Activated CD4-positive, alpha-beta T cell treated with anti-CD3 and anti-CD28 coated beads for 36 hours (primary cell): ENCODE results near the gene NOTCH4. TPM values are rescaled to one million over a fixed set of nuclear protein-coding genes. Genes with fewer than 3 reads are reported as not detected.
"Not testable (repeated sequence)": the region's sequence is repeated elsewhere in the genome, so short reads cannot be mapped to it uniquely, and the experiment has no call there.

Source experiments
- ATAC-seq: fragments of 200-7000 bp; cut with Tn5 transposase; one replicate; pipeline ENCODE4 v1.10.0; 2021; ENCODE audit warnings: mild to moderate bottlenecking, moderate library complexity
- CTCF ChIA-PET: fragments of 350-600 bp; sonication (Branson Sonifier 250); formaldehyde crosslinking; loops from one replicate; lab custom pipeline; 2021; ENCODE audit warnings: antibody characterized with exemption; lab: Charles Lee
- POLR2A ChIA-PET: fragments of 350-600 bp; sonication (Branson Sonifier 250); formaldehyde crosslinking; loops from one replicate; lab custom pipeline; 2021; ENCODE audit warnings: antibody characterized with exemption, inconsistent platforms; lab: Charles Lee
- DNase-seq: peaks from one replicate; pipeline ENCODE4 v3.0.0-alpha.2; 2020
- H3K27ac Mint-ChIP-seq: one replicate; pipeline ENCODE4 v1.8.0; 2021; ENCODE audit warnings: mixed read lengths
- H3K27me3 Mint-ChIP-seq: one replicate; pipeline ENCODE4 v1.8.0; 2021; ENCODE audit warnings: mixed read lengths
- H3K36me3 Mint-ChIP-seq: one replicate; pipeline ENCODE4 v1.8.0; 2021; ENCODE audit warnings: low read depth, mixed read lengths
- H3K4me1 Mint-ChIP-seq: one replicate; pipeline ENCODE4 v1.8.0; 2021; ENCODE audit warnings: mixed read lengths
- H3K4me3 Mint-ChIP-seq: one replicate; pipeline ENCODE4 v1.8.0; 2021; ENCODE audit warnings: mild to moderate bottlenecking, moderate library complexity, mixed read lengths
- H3K9me3 Mint-ChIP-seq: one replicate; pipeline ENCODE4 v1.8.0; 2021; ENCODE audit warnings: low read depth, mixed read lengths
- intact Hi-C, 2 experiments: fragments of 100-400 bp; cut with DNase I in 1 of 2; cut with micrococcal nuclease in 1 of 2; formaldehyde crosslinking; loops; one replicate each; pipeline versions ENCODE4 v1.14.2 to v1.15.1; 2022 to 2024; cut with DNase I, micrococcal nuclease
- total RNA-seq, 2 experiments: library from RNA; stranded (reverse); gene quantifications; one replicate each; pipeline ENCODE4 v1.2.3, GENCODE V29; 2021

Gene NOTCH4
- total RNA-seq, 2 experiments from 2014 or later, result 0.69 to 1.1 TPM

DNA sequence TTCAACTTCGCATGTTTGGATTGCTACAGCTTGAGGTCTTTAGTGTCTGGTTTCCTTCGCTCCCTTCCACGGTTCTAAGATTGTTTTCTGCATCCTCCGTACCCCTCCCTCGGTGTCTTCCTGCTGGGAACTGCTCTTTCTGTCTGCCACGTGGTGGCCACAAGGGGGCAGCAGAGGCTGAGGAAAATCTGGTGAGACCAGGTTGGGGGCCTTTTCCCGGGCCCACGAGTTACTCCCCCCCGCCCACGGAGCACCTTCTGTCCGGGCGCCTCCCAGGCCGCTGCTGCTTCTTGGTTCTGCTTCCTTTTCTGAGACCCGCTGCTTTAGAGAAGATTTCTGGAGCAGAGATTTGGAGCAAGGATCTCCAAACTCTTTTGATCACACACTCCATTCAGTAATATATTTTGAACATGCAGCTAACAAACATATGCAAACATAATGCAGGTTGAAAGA lies 21.1 kb upstream of the NOTCH4 start:
- Mint-ChIP-seq H3K4me1 (peaks cover 27% of the 10 kb centered on the region), H3K27ac (no peak overlapping the region), H3K4me3 (peak overlapping the region; percentile 6), H3K9me3 (peaks cover 4% of the 10 kb centered on the region), H3K27me3 (no peaks in the 10 kb centered on the region), H3K36me3 (no peaks in the 10 kb centered on the region)
- ChIA-PET POLR2A (no interaction called here), CTCF (interaction anchor here (0.7 to 3.5 kb wide), 10 partner anchors 10 to 169 kb away, joined by 3 to 24 read pairs (median 4); partner anchors contain the start of genes ATF6B and PRRT1)
- DNase-seq, result peak; percentile 81
- ATAC-seq, result peak; percentile 68
- intact Hi-C loops, result loop anchor here (1.0 to 10.0 kb wide), 7 partner anchors 48 to 450 kb away; no protein-coding TSS in a partner anchor

DNA sequence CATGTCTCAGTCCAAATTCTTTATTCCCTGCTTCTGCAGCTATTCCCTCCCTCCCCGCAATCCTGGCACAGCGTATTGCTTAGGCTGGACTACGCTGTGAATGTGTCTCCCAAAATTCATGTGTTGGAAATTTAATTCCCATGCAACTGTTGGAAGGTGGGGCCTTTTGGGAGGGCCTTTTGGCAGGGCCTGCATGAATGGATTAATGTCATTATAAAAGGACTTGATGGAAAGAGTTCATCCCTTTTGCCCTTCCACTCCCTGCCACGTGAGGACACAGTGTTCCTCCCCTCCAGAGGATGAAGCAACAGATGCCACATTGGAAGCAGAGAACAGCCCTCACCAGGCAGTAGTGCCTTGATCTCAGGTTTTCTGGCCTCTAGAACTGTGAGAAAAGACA lies 20.4 kb upstream of the NOTCH4 start:
- intact Hi-C loops, result loop anchor here (2.0 to 10.0 kb wide), 4 partner anchors 47 to 451 kb away; no protein-coding TSS in a partner anchor
- Mint-ChIP-seq H3K27me3 (no peaks in the 10 kb centered on the region), H3K27ac (no peak overlapping the region), H3K4me3 (no peak overlapping the region), H3K4me1 (peaks cover 29% of the 10 kb centered on the region), H3K36me3 (no peaks in the 10 kb centered on the region), H3K9me3 (peaks cover 4% of the 10 kb centered on the region)
- ATAC-seq (no peak), DNase-seq (no peak)
- ChIA-PET CTCF (interaction anchor here (0.9 to 3.5 kb wide), 7 partner anchors 11 to 170 kb away, joined by 3 to 24 read pairs (median 4); partner anchors contain the start of gene ATF6B), POLR2A (no interaction called here)

DNA sequence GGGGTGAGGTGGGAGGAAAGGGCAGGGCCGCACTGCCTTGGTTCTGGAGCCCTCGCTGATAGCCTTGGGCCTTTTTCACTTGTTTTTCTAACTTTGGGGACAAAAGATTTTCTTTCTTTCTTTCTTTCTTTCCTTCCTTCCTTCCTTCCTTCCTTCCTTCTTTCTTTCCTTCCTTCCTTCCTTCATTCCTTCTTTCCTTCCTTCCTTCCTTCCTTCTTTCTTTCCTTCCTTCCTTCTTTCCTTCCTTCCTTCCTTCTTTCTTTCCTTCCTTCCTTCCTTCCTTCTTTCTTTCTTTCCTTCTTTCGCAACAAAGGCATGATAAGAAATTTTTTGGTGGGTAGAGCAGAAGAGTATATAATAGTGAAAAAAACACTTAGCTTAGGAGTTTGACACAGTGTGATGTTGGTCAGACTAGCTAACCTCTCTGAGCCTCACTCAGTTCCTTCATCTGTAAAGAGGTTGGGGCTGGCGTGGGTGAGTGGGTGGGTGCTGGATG lies 18.5 kb upstream of the NOTCH4 start:
- CTCF ChIA-PET, result interaction anchor here (0.7 to 1.0 kb wide), 3 partner anchors 9 to 484 kb away, joined by 3 to 4 read pairs (median 3); no protein-coding TSS in a partner anchor
- DNase-seq, H3K27ac Mint-ChIP-seq, H3K36me3 Mint-ChIP-seq, H3K4me3 Mint-ChIP-seq, ATAC-seq, H3K9me3 Mint-ChIP-seq, POLR2A ChIA-PET, H3K27me3 Mint-ChIP-seq: not testable (repeated sequence)
- intact Hi-C loops, result loop anchor here (5.0 to 10.0 kb wide), 2 partner anchors 155 to 452 kb away; no protein-coding TSS in a partner anchor
- peaks cover 29% of the 10 kb centered on the region for H3K4me1 Mint-ChIP-seq

DNA sequence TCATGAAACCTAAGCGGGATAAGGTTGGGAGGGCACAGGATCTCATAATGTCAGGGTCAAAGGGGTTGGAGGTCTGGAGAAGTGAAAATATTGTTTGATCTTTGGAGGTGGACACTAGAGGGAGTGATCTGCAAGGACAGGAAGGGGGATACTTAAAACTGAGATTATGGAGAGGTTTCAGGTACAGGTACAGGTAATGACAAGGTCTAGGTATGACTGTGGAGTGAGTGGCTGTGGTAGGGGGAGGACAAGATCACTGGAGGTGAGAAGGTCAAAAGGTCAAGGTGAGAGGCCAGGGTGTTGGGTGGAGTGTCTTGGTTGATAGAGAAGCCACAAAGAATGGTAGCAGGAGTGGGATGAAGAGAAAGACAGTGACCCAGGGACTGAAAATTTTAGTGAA lies 16.8 kb upstream of the NOTCH4 start:
- no peak for ATAC-seq
- no peaks in the 10 kb centered on the region for H3K9me3 Mint-ChIP-seq
- POLR2A ChIA-PET, result no interaction called here
- H3K4me1 Mint-ChIP-seq, result peaks cover 29% of the 10 kb centered on the region
- CTCF ChIA-PET, result no interaction called here
- no peak for DNase-seq
- intact Hi-C loops, result loop anchor here (2.0 to 10.0 kb wide), 3 partner anchors 14 to 454 kb away; no protein-coding TSS in a partner anchor
- H3K27me3 Mint-ChIP-seq, result no peaks in the 10 kb centered on the region
- no peak overlapping the region for H3K4me3 Mint-ChIP-seq
- H3K27ac Mint-ChIP-seq, result no peak overlapping the region
- no peaks in the 10 kb centered on the region for H3K36me3 Mint-ChIP-seq

DNA sequence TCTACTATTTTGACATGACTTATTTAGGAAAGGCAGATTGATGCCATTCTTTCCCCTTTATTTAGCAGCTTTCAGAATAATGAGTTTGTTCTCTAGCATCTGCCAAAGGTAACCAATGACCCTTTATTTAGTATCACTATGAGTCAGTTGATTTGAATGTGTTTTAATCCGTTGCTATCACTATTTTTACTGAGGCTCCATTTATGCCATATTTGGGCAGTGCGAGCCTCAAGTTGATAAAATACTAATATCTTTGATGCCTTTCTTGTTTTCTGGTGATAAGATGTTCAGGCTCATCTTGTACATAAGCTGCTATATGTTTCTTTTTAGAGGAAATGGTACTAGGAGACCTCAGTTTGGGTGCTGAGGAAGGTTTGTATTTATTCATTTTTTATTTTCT lies 15.6 kb upstream of the NOTCH4 start:
- no peak overlapping the region for H3K27ac Mint-ChIP-seq
- no peaks in the 10 kb centered on the region for H3K36me3 Mint-ChIP-seq
- DNase-seq, result no peak
- no peak overlapping the region for H3K4me3 Mint-ChIP-seq
- CTCF ChIA-PET, result no interaction called here
- H3K27me3 Mint-ChIP-seq, result no peaks in the 10 kb centered on the region
- ATAC-seq, result no peak
- H3K9me3 Mint-ChIP-seq, result no peaks in the 10 kb centered on the region
- POLR2A ChIA-PET, result interaction anchor here (0.6 kb wide), 1 partner anchor 117 kb away, joined by 5 read pairs; no protein-coding TSS in a partner anchor
- peaks cover 26% of the 10 kb centered on the region for H3K4me1 Mint-ChIP-seq
- intact Hi-C loops, result no loop called here

DNA sequence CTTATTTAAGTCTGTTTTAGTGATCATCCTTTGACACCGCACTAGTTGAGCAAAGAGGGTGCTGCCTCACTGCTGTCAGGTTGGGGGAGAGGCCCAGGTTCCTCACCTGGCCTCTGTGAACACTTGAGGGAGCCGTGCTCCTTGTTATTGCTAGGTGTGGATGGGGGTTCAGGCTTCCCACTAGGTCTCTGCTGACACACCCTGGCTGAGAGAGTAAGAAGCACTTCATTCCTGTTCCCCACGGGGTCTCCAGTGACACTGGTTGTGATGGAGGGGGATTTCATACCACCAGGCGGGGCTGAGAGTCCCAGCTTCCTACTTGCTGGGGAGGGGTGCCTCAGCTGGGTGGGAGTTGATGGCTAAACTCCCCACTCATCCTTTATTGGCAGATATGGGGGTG lies 11.1 kb upstream of the NOTCH4 start:
- Mint-ChIP-seq H3K36me3 (no peaks in the 10 kb centered on the region), H3K4me3 (no peak overlapping the region), H3K27me3 (no peaks in the 10 kb centered on the region), H3K4me1 (peaks cover 5% of the 10 kb centered on the region), H3K9me3 (no peaks in the 10 kb centered on the region), H3K27ac (no peak overlapping the region)
- ChIA-PET POLR2A (no interaction called here), CTCF (no interaction called here)
- intact Hi-C loops, result no loop called here
- ATAC-seq (peak; percentile 64), DNase-seq (peak; percentile 29)

DNA sequence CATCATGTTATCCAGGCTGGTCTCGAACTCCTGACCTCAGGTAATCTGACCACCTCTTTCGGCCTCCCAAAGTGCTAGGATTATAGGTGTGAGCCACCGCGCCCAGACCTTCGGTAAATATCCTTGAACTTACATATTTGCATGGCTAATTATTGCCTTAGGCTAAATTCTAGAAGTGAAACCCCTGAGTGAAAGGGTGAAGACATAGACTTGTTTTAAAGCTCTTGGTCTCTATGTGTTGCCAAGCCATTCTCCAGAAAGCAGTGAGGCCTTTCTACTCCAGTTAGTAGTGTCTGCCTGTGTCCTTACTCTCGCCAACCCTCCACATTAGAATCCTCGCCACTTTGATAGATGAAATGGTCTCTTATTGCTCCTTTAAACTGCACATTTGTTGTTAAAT lies 2.6 kb upstream of the NOTCH4 start:
- ATAC-seq (no peak), DNase-seq (no peak)
- ChIA-PET CTCF (no interaction called here), POLR2A (no interaction called here)
- Mint-ChIP-seq H3K9me3 (no peaks in the 10 kb centered on the region), H3K4me1 (peaks cover 13% of the 10 kb centered on the region), H3K4me3 (no peak overlapping the region), H3K36me3 (no peaks in the 10 kb centered on the region), H3K27ac (no peak overlapping the region), H3K27me3 (no peaks in the 10 kb centered on the region)
- intact Hi-C loops, result no loop called here

DNA sequence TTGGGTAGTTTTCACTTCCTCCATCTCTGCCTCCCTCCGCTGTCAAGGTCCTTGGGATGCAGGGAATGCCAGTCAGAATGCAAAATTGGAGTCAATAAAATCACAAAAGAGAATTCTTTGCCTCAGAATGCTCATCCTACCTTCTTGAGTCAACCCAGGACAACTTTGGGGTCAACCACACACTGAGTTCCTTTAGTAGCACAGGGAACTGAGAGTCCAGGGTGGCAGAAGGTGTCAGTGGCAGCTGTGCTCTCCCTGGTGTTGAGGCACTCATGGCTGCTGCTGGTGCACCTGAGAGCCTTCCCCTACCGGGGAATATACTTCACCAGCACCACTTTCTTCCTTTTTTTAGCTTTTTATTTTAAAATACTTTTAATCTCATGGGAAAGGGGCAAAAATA lies 829 bp upstream of the NOTCH4 start:
- no peaks in the 10 kb centered on the region for H3K27me3 Mint-ChIP-seq
- H3K27ac Mint-ChIP-seq, result no peak overlapping the region
- intact Hi-C loops, result no loop called here
- no peaks in the 10 kb centered on the region for H3K9me3 Mint-ChIP-seq
- ChIA-PET CTCF (interaction anchor here (0.6 kb wide), 1 partner anchor 363 kb away, joined by 4 read pairs; no protein-coding TSS in a partner anchor), POLR2A (no interaction called here)
- H3K36me3 Mint-ChIP-seq, result no peaks in the 10 kb centered on the region
- peaks cover 13% of the 10 kb centered on the region for H3K4me1 Mint-ChIP-seq
- no peak for ATAC-seq
- H3K4me3 Mint-ChIP-seq, result no peak overlapping the region
- DNase-seq, result no peak

DNA sequence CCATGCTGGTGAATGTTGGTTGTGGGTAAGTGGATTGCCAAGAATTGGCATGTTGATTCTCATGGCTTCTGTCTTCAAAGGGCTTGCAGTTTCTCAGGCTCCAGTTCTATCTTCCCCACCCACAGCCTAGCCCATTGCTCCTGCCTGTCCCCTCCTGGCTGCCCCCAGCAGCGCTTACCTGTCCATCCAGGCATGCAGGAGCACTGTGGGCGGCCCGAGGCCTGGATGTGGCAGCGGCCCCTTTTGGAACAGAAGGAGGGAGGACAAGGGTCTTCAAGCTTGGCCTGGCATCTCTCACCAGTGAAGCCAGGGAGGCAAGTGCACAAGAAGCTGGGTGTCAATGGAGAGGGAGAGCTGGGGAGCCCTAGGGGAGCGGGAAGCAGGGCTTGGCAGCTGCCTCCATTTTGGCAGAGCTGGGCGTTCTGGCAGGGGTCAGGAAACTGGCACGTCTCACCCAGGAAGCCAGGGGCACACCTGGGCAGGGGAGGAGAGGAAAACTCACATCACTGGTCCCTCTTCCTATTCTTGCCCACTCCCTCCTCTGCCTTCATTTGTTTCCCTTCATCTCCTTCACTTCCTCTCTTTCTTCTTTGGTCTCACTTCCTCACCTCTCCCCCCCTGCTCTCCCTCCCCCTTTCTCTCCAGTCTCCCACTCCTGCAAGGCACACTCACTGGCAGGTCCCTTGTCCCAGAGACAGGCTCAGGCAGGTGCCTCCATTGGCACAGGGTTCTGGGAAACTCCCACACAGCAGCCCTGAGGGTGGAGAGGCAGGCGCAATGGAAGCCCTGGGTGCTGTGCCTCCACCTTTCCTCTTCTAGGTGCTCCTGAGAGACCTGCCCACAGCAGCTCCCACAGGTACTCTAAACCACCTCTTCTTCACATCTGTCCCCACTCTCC lies 1.3 kb downstream of the NOTCH4 start:
- peaks cover 13% of the 10 kb centered on the region for H3K4me1 Mint-ChIP-seq
- H3K9me3 Mint-ChIP-seq, result no peaks in the 10 kb centered on the region
- H3K27ac Mint-ChIP-seq, result no peak overlapping the region
- ATAC-seq (no peak), DNase-seq (no peak)
- no peaks in the 10 kb centered on the region for H3K27me3 Mint-ChIP-seq
- H3K4me3 Mint-ChIP-seq, result no peak overlapping the region
- intact Hi-C loops, result no loop called here
- H3K36me3 Mint-ChIP-seq, result no peaks in the 10 kb centered on the region
- ChIA-PET POLR2A (no interaction called here), CTCF (interaction anchor here (0.5 to 1.1 kb wide), 3 partner anchors 22 to 417 kb away, joined by 3 read pairs; no protein-coding TSS in a partner anchor)

DNA sequence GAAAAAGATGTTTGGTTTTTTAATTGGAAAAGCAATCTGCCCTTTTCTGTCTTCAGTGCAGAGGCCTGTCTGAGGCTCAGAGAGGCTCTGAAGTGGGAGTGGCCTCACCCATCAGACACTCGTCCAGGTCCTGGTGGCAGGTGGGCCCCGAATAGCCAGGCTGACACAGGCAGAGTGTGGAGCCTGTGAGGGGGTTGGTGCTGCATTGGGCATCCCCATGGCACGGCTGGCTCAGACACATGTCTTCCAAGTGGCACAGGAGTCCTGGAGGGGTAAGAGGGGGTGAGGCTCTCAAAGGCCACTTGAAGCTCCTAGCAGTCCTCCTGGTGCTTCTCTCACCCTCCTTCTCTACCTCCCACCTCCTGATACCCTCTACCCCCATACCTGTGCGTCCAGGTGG lies 3.8 kb downstream of the NOTCH4 start:
- ChIA-PET CTCF (no interaction called here), POLR2A (no interaction called here)
- DNase-seq (no peak), ATAC-seq (no peak)
- Mint-ChIP-seq H3K27ac (no peak overlapping the region), H3K9me3 (no peaks in the 10 kb centered on the region), H3K36me3 (no peaks in the 10 kb centered on the region), H3K4me3 (no peak overlapping the region), H3K4me1 (peaks cover 13% of the 10 kb centered on the region), H3K27me3 (no peaks in the 10 kb centered on the region)
- intact Hi-C loops, result no loop called here

DNA sequence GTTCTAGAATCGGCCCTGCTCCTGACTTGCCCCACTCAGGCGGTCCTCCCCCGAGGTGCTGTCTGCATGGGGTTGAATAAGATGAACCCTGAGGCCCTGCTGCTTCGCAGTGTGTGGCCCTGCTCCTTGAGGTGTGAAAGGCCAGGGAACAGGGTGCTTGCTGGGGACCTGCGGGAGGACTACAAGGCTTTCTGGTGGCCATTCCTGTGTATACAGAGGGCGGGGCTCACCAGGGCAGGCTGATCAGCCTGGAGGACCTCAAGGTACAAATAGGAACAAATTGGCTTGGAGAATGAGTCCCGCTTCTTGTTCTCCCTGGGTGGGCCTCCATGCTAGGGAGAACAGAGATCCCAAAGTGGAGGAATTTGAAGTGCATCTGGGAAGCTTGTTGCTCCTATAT lies 5.7 kb downstream of the NOTCH4 start:
- Mint-ChIP-seq H3K4me3 (no peak overlapping the region), H3K9me3 (no peaks in the 10 kb centered on the region), H3K36me3 (no peaks in the 10 kb centered on the region), H3K27ac (no peak overlapping the region), H3K4me1 (peaks cover 9% of the 10 kb centered on the region), H3K27me3 (no peaks in the 10 kb centered on the region)
- intact Hi-C loops, result no loop called here
- CTCF ChIA-PET, result interaction anchor here (0.9 kb wide), 1 partner anchor 13 kb away, joined by 3 read pairs; no protein-coding TSS in a partner anchor
- POLR2A ChIA-PET, result no interaction called here
- DNase-seq, result no peak
- no peak for ATAC-seq
